Kidney (tissue), 14 donors: ENCODE measurements around the gene TPPP. TPM values are rescaled to one million over a fixed set of nuclear protein-coding genes. Genes with fewer than 3 reads are reported as not detected.

Source experiments
- DNase-seq, 5 donors: peaks; one replicate each; pipeline ENCODE4 v3.0.0-alpha.2; 2013 to 2020
- FAIRE-seq: peaks from 2 replicates; lab custom pipeline; 2012; peaks lifted over from hg19 to GRCh38; lab: Jason Lieb, UNC
- H3K27ac ChIP-seq, 2 donors: one replicate each; pipeline ENCODE4 v1.7.0; 2013; ENCODE audit warnings: low read depth in 2 of 2, low read length in 2 of 2, inconsistent platforms in 1 of 2
- H3K27me3 ChIP-seq: one replicate; pipeline ENCODE4 v1.7.1; 2013; ENCODE audit warnings: low read length, inconsistent platforms; ENCODE audit not compliant: control insufficient read depth, insufficient read depth
- H3K36me3 ChIP-seq, 3 donors: one replicate each; pipeline versions ENCODE4 v1.7.0 to v1.7.1; 2013; ENCODE audit warnings: low read length in 3 of 3, control low read depth in 1 of 3, inconsistent platforms in 1 of 3; ENCODE audit not compliant: insufficient read depth in 3 of 3, control insufficient read depth in 2 of 3
- H3K4me1 ChIP-seq, 3 donors: one replicate each; pipeline versions ENCODE4 v1.7.0 to v1.7.1; 2013; ENCODE audit warnings: low read length in 3 of 3, inconsistent platforms in 1 of 3, low read depth in 1 of 3; ENCODE audit not compliant: control insufficient read depth in 2 of 3, insufficient read depth in 2 of 3
- H3K4me3 ChIP-seq, 3 donors: one replicate each; pipeline versions ENCODE4 v1.7.0 to v1.8.1; 2013; ENCODE audit warnings: low read length in 3 of 3, control low read depth in 1 of 3, inconsistent platforms in 1 of 3
- H3K9ac ChIP-seq, 3 donors: one replicate each; pipeline versions ENCODE4 v1.7.0 to v1.7.1; 2013; ENCODE audit warnings: low read length in 3 of 3, control low read depth in 1 of 3, inconsistent platforms in 1 of 3
- H3K9me3 ChIP-seq, 3 donors: one replicate each; pipeline versions ENCODE4 v1.7.0 to v1.7.1; 2013; ENCODE audit warnings: low read length in 3 of 3, control low read depth in 1 of 3, inconsistent platforms in 1 of 3; ENCODE audit not compliant: control insufficient read depth in 2 of 3, insufficient read depth in 1 of 3
- intact Hi-C: fragments of 100-400 bp; cut with DNase I; formaldehyde crosslinking; loops from one replicate; pipeline ENCODE4 v1.11.1; 2022
- polyA plus RNA-seq: library from polyadenylated mRNA; stranded (reverse); fragments of 350-450 nt; fragmentation: Illumina TruSeq; extraction: RNeasy Lipid Tissue Mini Kit (QIAGEN cat#74804); gene quantifications from one replicate; pipeline ENCODE4 v1.2.3, GENCODE V29; 2014; ENCODE audit warnings: low read depth, low replicate concordance; ENCODE audit not compliant: insufficient read depth
- total RNA-seq: library from RNA; stranded (reverse); fragmentation: NEBNext Ultra II Directional; extraction: Animal tissue kit (Norgen Biotek cat#: 25700); gene quantifications from one replicate; pipeline ENCODE4 v1.2.1, GENCODE V29; 2021
- TF ChIP-seq, protein P1 (sequence below): IDR thresholded peaks from 3 replicates; pipeline ENCODE4 v1.5.1; 2012; ENCODE audit warnings: mild to moderate bottlenecking, moderate library complexity, borderline replicate concordance; ENCODE audit not compliant: insufficient read depth; ENCODE audit errors: extremely low read depth
- donor health status: control.
- donor health status: control.
- donor health status: control.
- donor health status: control.
- donor health status: control.
- donor health status: DM: yes; HTN: yes; CAD: no.
- donor health status: Normal renal cell carcinoma (clear cell type).

Gene TPPP
- total and polyA plus RNA-seq, 2 donors from 2014 or later, result 5.8 to 6.9 TPM

DNA sequence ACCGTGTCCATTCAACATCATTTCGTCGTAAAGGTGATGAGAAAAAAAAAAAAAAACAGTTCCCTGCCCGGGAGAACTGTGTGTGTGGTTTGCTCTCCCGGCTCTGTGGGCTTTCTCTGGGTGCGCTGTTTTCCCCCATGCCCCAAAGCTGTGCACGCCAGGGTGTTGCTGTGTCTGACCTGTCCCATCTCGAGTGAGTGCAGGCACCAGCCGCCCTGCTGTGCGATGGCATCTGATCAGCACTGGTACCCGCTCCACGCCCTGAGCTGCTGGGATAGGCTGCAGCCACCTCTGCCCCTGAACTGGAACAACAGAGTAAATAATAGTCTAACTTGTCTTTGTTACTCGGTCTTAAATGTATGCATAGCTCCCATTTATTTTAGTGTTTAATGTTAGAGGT is 47.7 kb downstream of the TPPP start:
- peaks cover 2 to 6% (median 4%) of the 10 kb centered on the region in 3 donors for H3K36me3 ChIP-seq
- no peak overlapping the region for H3K4me3 ChIP-seq
- H3K27me3 ChIP-seq, result no peaks in the 10 kb centered on the region
- no peak overlapping the region for H3K27ac ChIP-seq
- TF ChIP-seq, protein P1, sequence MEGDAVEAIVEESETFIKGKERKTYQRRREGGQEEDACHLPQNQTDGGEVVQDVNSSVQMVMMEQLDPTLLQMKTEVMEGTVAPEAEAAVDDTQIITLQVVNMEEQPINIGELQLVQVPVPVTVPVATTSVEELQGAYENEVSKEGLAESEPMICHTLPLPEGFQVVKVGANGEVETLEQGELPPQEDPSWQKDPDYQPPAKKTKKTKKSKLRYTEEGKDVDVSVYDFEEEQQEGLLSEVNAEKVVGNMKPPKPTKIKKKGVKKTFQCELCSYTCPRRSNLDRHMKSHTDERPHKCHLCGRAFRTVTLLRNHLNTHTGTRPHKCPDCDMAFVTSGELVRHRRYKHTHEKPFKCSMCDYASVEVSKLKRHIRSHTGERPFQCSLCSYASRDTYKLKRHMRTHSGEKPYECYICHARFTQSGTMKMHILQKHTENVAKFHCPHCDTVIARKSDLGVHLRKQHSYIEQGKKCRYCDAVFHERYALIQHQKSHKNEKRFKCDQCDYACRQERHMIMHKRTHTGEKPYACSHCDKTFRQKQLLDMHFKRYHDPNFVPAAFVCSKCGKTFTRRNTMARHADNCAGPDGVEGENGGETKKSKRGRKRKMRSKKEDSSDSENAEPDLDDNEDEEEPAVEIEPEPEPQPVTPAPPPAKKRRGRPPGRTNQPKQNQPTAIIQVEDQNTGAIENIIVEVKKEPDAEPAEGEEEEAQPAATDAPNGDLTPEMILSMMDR, result no peak
- H3K9ac ChIP-seq, result no peak overlapping the region
- intact Hi-C loops, result no loop called here
- H3K4me1 ChIP-seq, result no peaks in the 10 kb centered on the region
- DNase-seq, result peak in 1 of 5 donors; percentile 56
- H3K9me3 ChIP-seq, result peaks cover 0 to 3% (median 0%) of the 10 kb centered on the region in 3 donors
- no peak for FAIRE-seq

DNA sequence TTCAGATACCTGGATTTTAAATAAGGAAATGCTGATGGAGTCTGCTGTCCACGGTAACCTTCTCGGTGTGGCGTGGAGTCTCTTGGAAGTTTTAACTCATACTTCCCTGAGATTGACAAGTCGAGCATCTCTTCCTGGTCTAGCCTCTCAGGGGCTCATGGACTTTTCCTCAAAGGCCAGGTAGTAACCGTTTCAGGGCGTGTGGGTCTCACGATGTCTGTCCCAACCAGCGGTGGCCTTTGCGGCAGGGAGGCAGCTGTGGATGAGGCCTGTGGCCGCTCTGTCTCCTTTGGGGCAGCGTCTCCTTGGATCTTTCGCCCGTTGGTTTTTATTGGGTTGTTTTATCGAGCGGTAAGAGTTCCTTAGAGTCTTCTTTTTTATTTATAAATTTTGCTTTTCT is 48.2 kb downstream of the TPPP start:
- no peak overlapping the region for H3K9ac ChIP-seq
- DNase-seq (peak in 1 of 5 donors; percentile 45), FAIRE-seq (no peak)
- H3K9me3 ChIP-seq, result peaks cover 0 to 3% (median 0%) of the 10 kb centered on the region in 3 donors
- no peak overlapping the region for H3K4me3 ChIP-seq
- TF ChIP-seq, protein P1, result no peak
- intact Hi-C loops, result no loop called here
- H3K27me3 ChIP-seq, result no peaks in the 10 kb centered on the region
- no peaks in the 10 kb centered on the region for H3K4me1 ChIP-seq
- H3K36me3 ChIP-seq, result peaks cover 2 to 6% (median 4%) of the 10 kb centered on the region in 3 donors
- no peak overlapping the region for H3K27ac ChIP-seq

DNA sequence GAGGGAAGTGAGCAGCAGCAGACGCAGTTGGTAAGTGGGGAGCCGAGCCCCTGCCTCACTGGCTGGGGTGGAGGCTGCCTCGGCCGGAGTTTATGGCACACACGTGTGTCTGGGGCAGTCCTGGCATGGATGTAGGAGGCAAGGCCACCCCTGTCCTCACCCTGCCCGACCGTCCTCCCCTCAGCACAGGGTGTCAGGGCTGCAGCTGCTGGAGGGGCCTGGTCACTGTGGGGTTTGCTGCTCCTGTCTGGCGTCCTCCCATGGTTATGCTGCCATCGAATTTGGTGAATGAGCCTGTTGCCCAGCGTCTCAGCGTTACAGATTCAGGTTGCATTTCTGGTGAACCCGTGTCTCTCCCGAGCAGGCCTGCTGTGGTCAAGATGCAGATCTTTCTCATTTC is 48.6 kb downstream of the TPPP start:
- TF ChIP-seq, protein P1, result no peak
- Histone ChIP-seq H3K4me3 (no peak overlapping the region), H3K27ac (no peak overlapping the region), H3K9me3 (peaks cover 0 to 3% (median 0%) of the 10 kb centered on the region in 3 donors), H3K36me3 (peaks cover 2 to 6% (median 4%) of the 10 kb centered on the region in 3 donors), H3K4me1 (no peaks in the 10 kb centered on the region), H3K9ac (no peak overlapping the region), H3K27me3 (no peaks in the 10 kb centered on the region)
- FAIRE-seq (no peak), DNase-seq (peak in 1 of 5 donors; percentile 46)
- intact Hi-C loops, result no loop called here

DNA sequence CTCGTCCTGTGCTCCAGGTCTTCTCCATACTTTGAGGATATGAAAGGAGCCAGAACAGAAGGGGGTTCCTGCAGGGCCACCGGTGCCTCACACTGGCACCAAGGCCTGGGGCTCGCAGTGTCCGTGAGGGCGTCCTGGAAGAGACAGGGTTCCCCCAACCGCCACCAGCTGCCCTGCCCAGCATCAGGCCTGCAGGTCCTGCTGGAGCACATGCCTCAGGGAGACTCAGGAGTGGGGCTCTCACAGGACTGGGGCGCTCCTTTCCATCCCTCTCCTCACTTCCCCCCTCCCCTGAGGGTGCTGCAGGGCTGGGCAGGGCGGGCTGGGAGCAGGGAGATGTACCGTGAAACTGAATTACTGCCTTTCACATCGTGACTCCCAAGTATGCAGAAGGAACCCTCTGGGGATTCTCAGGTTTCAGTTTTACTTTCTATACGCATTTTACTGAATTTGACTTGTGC is 49.3 kb downstream of the TPPP start:
- Histone ChIP-seq H3K9me3 (peaks cover 0 to 3% (median 0%) of the 10 kb centered on the region in 3 donors), H3K4me1 (no peaks in the 10 kb centered on the region), H3K9ac (no peak overlapping the region), H3K27ac (no peak overlapping the region), H3K36me3 (peaks cover 4 to 6% (median 4%) of the 10 kb centered on the region in 3 donors), H3K27me3 (no peaks in the 10 kb centered on the region), H3K4me3 (no peak overlapping the region)
- intact Hi-C loops, result no loop called here
- TF ChIP-seq, protein P1, result no peak
- DNase-seq (peak in 4 of 5 donors; percentile 34 to 78 (median 64)), FAIRE-seq (no peak)
